BLaER1 treated with 17β-estradiol and CSF1 and Interleukin-3, amounts not matched to agents 10 nM and 100 nM (cell line): ENCODE measurements around the gene SUGT1.
"Not testable (repeated sequence)": the region's sequence is repeated elsewhere in the genome, so short reads cannot be mapped to it uniquely, and the experiment has no call there.

Experiments
- H3K27ac ChIP-seq, 11 experiments: shearing (Covaris generic); formaldehyde crosslinking; 2 replicates each; pipeline ENCODE4 v1.8.1; 2022
- H3K27me3 ChIP-seq, 11 experiments: shearing (Covaris generic); formaldehyde crosslinking; 2 replicates each; pipeline ENCODE4 v1.8.1; 2022
- H3K36me3 ChIP-seq, 11 experiments: shearing (Covaris generic); formaldehyde crosslinking; 2 replicates each; pipeline ENCODE4 v1.8.1; 2022
- H3K4me1 ChIP-seq, 10 experiments: shearing (Covaris generic); formaldehyde crosslinking; 2 replicates each; pipeline ENCODE4 v1.8.1; 2022
- H3K4me2 ChIP-seq, 11 experiments: shearing (Covaris generic); formaldehyde crosslinking; 2 replicates each; pipeline ENCODE4 v1.8.1; 2022
- H3K4me3 ChIP-seq, 10 experiments: shearing (Covaris generic); formaldehyde crosslinking; 2 replicates each; pipeline ENCODE4 v1.8.1; 2022
- H3K9ac ChIP-seq, 11 experiments: shearing (Covaris generic); formaldehyde crosslinking; 2 replicates each; pipeline ENCODE4 v1.8.1; 2022
- H3K9me3 ChIP-seq, 11 experiments: shearing (Covaris generic); formaldehyde crosslinking; replicated peaks in 1 of 11; 2 replicates each; pipeline ENCODE4 v1.8.1; 2022
- H4K20me1 ChIP-seq, 11 experiments: shearing (Covaris generic); formaldehyde crosslinking; 2 replicates each; pipeline ENCODE4 v1.8.1; 2022
- Cebpa-rat ChIP-seq, 11 experiments: shearing (Covaris generic); IDR thresholded peaks; 2 replicates each; pipeline ENCODE4 v1.8.1; 2022

The SUGT1 gene

GRCh38 chr13:52713894-52714293 is 61.3 kb downstream of the SUGT1 start:
- Histone ChIP-seq H3K27me3 (no peaks in the 10 kb centered on the region), H3K4me1 (peaks cover 0 to 35% (median 26%) of the 10 kb centered on the region in 10 experiments; a peak in 18 of 20 replicates), H3K27ac (peak overlapping the region in 8 of 11 experiments; percentile 41 to 76 (median 70); a peak in 15 of 22 replicates), H3K4me2 (peak overlapping the region; percentile 1 to 86 (median 76); a peak in 19 of 22 replicates), H4K20me1 (no peaks in the 10 kb centered on the region), H3K36me3 (no peaks in the 10 kb centered on the region), H3K4me3 (peak overlapping the region in 4 of 10 experiments; percentile 12 to 24 (median 14); a peak in 2 of 20 replicates), H3K9me3 (peaks cover 4 to 34% (median 14%) of the 10 kb centered on the region in 11 experiments; a peak in 16 of 22 replicates), H3K9ac (peak overlapping the region in 2 of 11 experiments; percentile 14 to 38; a peak in 4 of 22 replicates)
- TF ChIP-seq Cebpa-rat (IDR thresholded peaks at IDR 0.05): peak in 9 of 11 experiments; percentile 25 to 94 (median 87); a peak in 15 of 22 replicates

- Histone ChIP-seq H3K9me3 (peaks cover 7 to 56% (median 21%) of the 10 kb centered on the region in 11 experiments; a peak in 18 of 22 replicates), H3K4me2 (peak overlapping the region in 2 of 11 experiments; percentile 35 to 57; a peak in 2 of 22 replicates), H3K4me1 (peaks cover 0 to 17% (median 12%) of the 10 kb centered on the region in 10 experiments; a peak in 13 of 20 replicates)
- not testable (repeated sequence) for H3K27ac ChIP-seq, H4K20me1 ChIP-seq, H3K4me3 ChIP-seq, H3K9ac ChIP-seq, H3K27me3 ChIP-seq, H3K36me3 ChIP-seq
Measured at GRCh38 chr13:52720904-52721303, 68.3 kb downstream of the SUGT1 start.

GRCh38 chr13:52721356-52721755 is 68.7 kb downstream of the SUGT1 start:
- Histone ChIP-seq H3K4me1 (peaks cover 0 to 17% (median 13%) of the 10 kb centered on the region in 10 experiments; a peak in 13 of 20 replicates), H3K4me2 (peak overlapping the region in 2 of 11 experiments; percentile 35 to 57; a peak in 3 of 22 replicates), H3K9me3 (peaks cover 6 to 51% (median 19%) of the 10 kb centered on the region in 11 experiments; a peak in 18 of 22 replicates)
- H3K4me3 ChIP-seq, H3K9ac ChIP-seq, H3K27ac ChIP-seq, H4K20me1 ChIP-seq, H3K36me3 ChIP-seq, H3K27me3 ChIP-seq: not testable (repeated sequence)

GRCh38 chr13:52723181-52723580 is 70.5 kb downstream of the SUGT1 start:
- Histone ChIP-seq H3K27ac (no peak overlapping the region), H4K20me1 (no peaks in the 10 kb centered on the region), H3K36me3 (no peaks in the 10 kb centered on the region), H3K4me1 (peaks cover 0 to 18% (median 14%) of the 10 kb centered on the region in 10 experiments; a peak in 14 of 20 replicates), H3K9ac (no peak overlapping the region), H3K4me2 (no peak overlapping the region), H3K9me3 (peaks cover 0 to 33% (median 12%) of the 10 kb centered on the region in 11 experiments; a peak in 12 of 22 replicates), H3K27me3 (no peaks in the 10 kb centered on the region), H3K4me3 (no peak overlapping the region)
- no peak for TF ChIP-seq Cebpa-rat (IDR thresholded peaks at IDR 0.05)

- no peaks in the 10 kb centered on the region for H3K36me3 ChIP-seq
Measured at GRCh38 chr13:52725302-52725701, 72.7 kb downstream of the SUGT1 start.

GRCh38 chr13:52726258-52726657 is 73.6 kb downstream of the SUGT1 start:
- H3K4me2 ChIP-seq: peak overlapping the region in 1 of 11 experiments; percentile 36; a peak in 1 of 22 replicates
- H3K4me3 ChIP-seq: no peak overlapping the region
- H3K4me1 ChIP-seq: peaks cover 5 to 29% (median 21%) of the 10 kb centered on the region in 10 experiments; a peak in 17 of 20 replicates
- no peak for TF ChIP-seq Cebpa-rat (IDR thresholded peaks at IDR 0.05)
- no peaks in the 10 kb centered on the region for H3K27me3 ChIP-seq
- H3K9me3 ChIP-seq: peaks cover 0 to 11% (median 0%) of the 10 kb centered on the region in 11 experiments; a peak in 6 of 22 replicates
- H3K27ac ChIP-seq: no peak overlapping the region
- H3K36me3 ChIP-seq: no peaks in the 10 kb centered on the region
- no peak overlapping the region for H3K9ac ChIP-seq
- H4K20me1 ChIP-seq: no peaks in the 10 kb centered on the region

More at GRCh38 chr13:52725302-52725701, 72.7 kb downstream of the SUGT1 start:
- Histone ChIP-seq H3K4me3 (no peak overlapping the region), H3K4me1 (peaks cover 5 to 29% (median 23%) of the 10 kb centered on the region in 10 experiments; a peak in 17 of 20 replicates), H4K20me1 (no peaks in the 10 kb centered on the region), H3K4me2 (peak overlapping the region in 5 of 11 experiments; percentile 1 to 41 (median 19); a peak in 8 of 22 replicates), H3K9me3 (peaks cover 0 to 20% (median 5%) of the 10 kb centered on the region in 11 experiments; a peak in 10 of 22 replicates), H3K9ac (no peak overlapping the region), H3K27me3 (no peaks in the 10 kb centered on the region), H3K27ac (no peak overlapping the region)
- no peak for TF ChIP-seq Cebpa-rat (IDR thresholded peaks at IDR 0.05)

GRCh38 chr13:52734075-52734623 is 81.5 kb downstream of the SUGT1 start:
- peaks cover 0 to 8% (median 3%) of the 10 kb centered on the region in 10 experiments; a peak in 13 of 20 replicates for H3K4me1 ChIP-seq
- peaks cover 0 to 3% (median 0%) of the 10 kb centered on the region in 11 experiments; a peak in 2 of 22 replicates for H3K36me3 ChIP-seq
- H4K20me1 ChIP-seq: no peaks in the 10 kb centered on the region
- no peak overlapping the region for H3K4me2 ChIP-seq
- no peak overlapping the region for H3K4me3 ChIP-seq
- no peak overlapping the region for H3K27ac ChIP-seq
- H3K9me3 ChIP-seq: peaks cover 6 to 14% (median 8%) of the 10 kb centered on the region in 11 experiments; a peak in 21 of 22 replicates
- no peak overlapping the region for H3K9ac ChIP-seq
- no peak for TF ChIP-seq Cebpa-rat (IDR thresholded peaks at IDR 0.05)
- peaks cover 17 to 25% (median 19%) of the 10 kb centered on the region in 11 experiments for H3K27me3 ChIP-seq

- peaks cover 0 to 4% (median 0%) of the 10 kb centered on the region in 11 experiments; a peak in 2 of 22 replicates for H3K36me3 ChIP-seq
- no peaks in the 10 kb centered on the region for H4K20me1 ChIP-seq
- H3K27me3 ChIP-seq: peaks cover 38 to 47% (median 42%) of the 10 kb centered on the region in 11 experiments
- H3K9ac ChIP-seq: no peak overlapping the region
- H3K4me1 ChIP-seq: peaks cover 0 to 8% (median 2%) of the 10 kb centered on the region in 10 experiments; a peak in 6 of 20 replicates
- H3K27ac ChIP-seq: no peak overlapping the region
- no peak for TF ChIP-seq Cebpa-rat (IDR thresholded peaks at IDR 0.05)
- peaks cover 14 to 21% (median 17%) of the 10 kb centered on the region in 11 experiments for H3K9me3 ChIP-seq
- H3K4me3 ChIP-seq: no peak overlapping the region
- H3K4me2 ChIP-seq: no peak overlapping the region
Measured at GRCh38 chr13:52736891-52737290, 84.3 kb downstream of the SUGT1 start.

GRCh38 chr13:52737451-52737850 is 84.8 kb downstream of the SUGT1 start:
- peaks cover 0 to 8% (median 2%) of the 10 kb centered on the region in 10 experiments; a peak in 6 of 20 replicates for H3K4me1 ChIP-seq
- peaks cover 14 to 21% (median 17%) of the 10 kb centered on the region in 11 experiments for H3K9me3 ChIP-seq
- peaks cover 38 to 47% (median 42%) of the 10 kb centered on the region in 11 experiments for H3K27me3 ChIP-seq
- H3K4me3 ChIP-seq: no peak overlapping the region
- no peak overlapping the region for H3K27ac ChIP-seq
- H3K36me3 ChIP-seq: peaks cover 0 to 4% (median 0%) of the 10 kb centered on the region in 11 experiments; a peak in 2 of 22 replicates
- no peak overlapping the region for H3K4me2 ChIP-seq
- H4K20me1 ChIP-seq: no peaks in the 10 kb centered on the region
- TF ChIP-seq Cebpa-rat (IDR thresholded peaks at IDR 0.05): no peak
- H3K9ac ChIP-seq: no peak overlapping the region
